ENCODE data around the gene NID2.

The NID2 gene

GRCh38 chr14:52012635-52013034 is 56.2 kb downstream of the NID2 start:
- no peaks in the 10 kb centered on the region for H3K9me2 ChIP-seq (replicated peaks; ENCODE audit: control insufficient read depth, low read length)
- no peaks in the 10 kb centered on the region for H4K20me1 ChIP-seq (ENCODE audit: control insufficient read depth, insufficient read depth, low read depth, low read length)
- peaks cover 4% of the 10 kb centered on the region; the same call in 1 of the 2 replicates for H3K27me3 ChIP-seq (ENCODE audit: control insufficient read depth, low read length)
- TF ChIP-seq EZH2phosphoT487 (IDR thresholded peaks at IDR 0.05; ENCODE audit: borderline replicate concordance, low read length) = no peak
- no peak for TF ChIP-seq CTCF (IDR thresholded peaks at IDR 0.05; ENCODE audit: low read depth, low read length, poor library complexity, severe bottlenecking)
- H3K79me2 ChIP-seq (ENCODE audit: control insufficient read depth, low read length) = no peaks in the 10 kb centered on the region
- H3F3A ChIP-seq (ENCODE audit: control insufficient read depth, insufficient read depth) = 0 out of 2 replicates have a peak, but pooled peaks cover 12% of the 10 kb centered on the region
- H3K9me3 ChIP-seq (ENCODE audit: control insufficient read depth, insufficient read depth, low read length) = no peaks in the 10 kb centered on the region
- H3K4me1 ChIP-seq (ENCODE audit: control insufficient read depth, low read length) = no peaks in the 10 kb centered on the region
- H3K27ac ChIP-seq (ENCODE audit: low read depth, low read length) = no peak overlapping the region
- no peak overlapping the region for H3K4me3 ChIP-seq (ENCODE audit: low read length)
- H3K4me2 ChIP-seq (ENCODE audit: low read length) = no peak overlapping the region
- H3K36me3 ChIP-seq (ENCODE audit: control insufficient read depth, low read length) = peaks cover 41% of the 10 kb centered on the region

- Histone ChIP-seq H3K9me2 (replicated peaks; ENCODE audit: control insufficient read depth, low read length) (no peaks in the 10 kb centered on the region), H3F3A (ENCODE audit: control insufficient read depth, insufficient read depth) (0 out of 2 replicates have a peak, but pooled peaks cover 12% of the 10 kb centered on the region), H3K27me3 (ENCODE audit: control insufficient read depth, low read length) (peaks cover 4% of the 10 kb centered on the region; the same call in 1 of the 2 replicates), H3K79me2 (ENCODE audit: control insufficient read depth, low read length) (no peaks in the 10 kb centered on the region), H3K4me3 (ENCODE audit: low read length) (no peak overlapping the region), H3K36me3 (ENCODE audit: control insufficient read depth, low read length) (peaks cover 52% of the 10 kb centered on the region), H4K20me1 (ENCODE audit: control insufficient read depth, insufficient read depth, low read depth, low read length) (no peaks in the 10 kb centered on the region), H3K4me2 (ENCODE audit: low read length) (no peak overlapping the region), H3K4me1 (ENCODE audit: control insufficient read depth, low read length) (no peaks in the 10 kb centered on the region), H3K27ac (ENCODE audit: low read depth, low read length) (no peak overlapping the region), H3K9me3 (ENCODE audit: control insufficient read depth, insufficient read depth, low read length) (no peaks in the 10 kb centered on the region)
- no peak for TF ChIP-seq CTCF (IDR thresholded peaks at IDR 0.05; ENCODE audit: low read depth, low read length, poor library complexity, severe bottlenecking)
- TF ChIP-seq EZH2phosphoT487 (IDR thresholded peaks at IDR 0.05; ENCODE audit: borderline replicate concordance, low read length) = no peak
Observed at GRCh38 chr14:52011523-52011922, 57.3 kb downstream of the NID2 start.

- H3K4me2 ChIP-seq (ENCODE audit: low read length) = no peak overlapping the region
- TF ChIP-seq CTCF (IDR thresholded peaks at IDR 0.05; ENCODE audit: low read depth, low read length, poor library complexity, severe bottlenecking) (no peak), EZH2phosphoT487 (IDR thresholded peaks at IDR 0.05; ENCODE audit: borderline replicate concordance, low read length) (no peak)
- H3K9me2 ChIP-seq (replicated peaks; ENCODE audit: control insufficient read depth, low read length) = no peaks in the 10 kb centered on the region
- H3K27ac ChIP-seq (ENCODE audit: low read depth, low read length) = no peak overlapping the region
- H3K4me3 ChIP-seq (ENCODE audit: low read length) = no peak overlapping the region
- no peaks in the 10 kb centered on the region for H3K4me1 ChIP-seq (ENCODE audit: control insufficient read depth, low read length)
- no peaks in the 10 kb centered on the region for H3K79me2 ChIP-seq (ENCODE audit: control insufficient read depth, low read length)
- peaks cover 65% of the 10 kb centered on the region for H3K36me3 ChIP-seq (ENCODE audit: control insufficient read depth, low read length)
- no peaks in the 10 kb centered on the region for H4K20me1 ChIP-seq (ENCODE audit: control insufficient read depth, insufficient read depth, low read depth, low read length)
- 0 out of 2 replicates have a peak, but pooled peaks cover 12% of the 10 kb centered on the region for H3F3A ChIP-seq (ENCODE audit: control insufficient read depth, insufficient read depth)
- H3K27me3 ChIP-seq (ENCODE audit: control insufficient read depth, low read length) = no peaks in the 10 kb centered on the region
- H3K9me3 ChIP-seq (ENCODE audit: control insufficient read depth, insufficient read depth, low read length) = no peaks in the 10 kb centered on the region
Observed at GRCh38 chr14:52010173-52010693, 58.6 kb downstream of the NID2 start.

All from DOHH2 (cell line).